HL-60 (cell line): ENCODE measurements around the gene NRP2.

Source experiments
- DNase-seq, 2 experiments: peaks; one replicate each; pipeline ENCODE4 v3.0.0-alpha.2; 2010 to 2020; ENCODE audit warnings: low read depth in 1 of 2, low spot score in 1 of 2
- H3K27ac ChIP-seq: fragments of 250-450 bp; sonication (Bioruptor Pico); replicated peaks from 2 replicates; pipeline ENCODE4 v1.5.1; 2020; ENCODE audit warnings: mild to moderate bottlenecking, moderate library complexity
- H3K27me3 ChIP-seq: fragments of 250-450 bp; sonication (Bioruptor Pico); 2 replicates; pipeline ENCODE4 v1.5.1; 2021; ENCODE audit warnings: mild to moderate bottlenecking, moderate library complexity; ENCODE audit not compliant: insufficient read depth, poor library complexity, severe bottlenecking
- H3K4me3 ChIP-seq: replicated peaks from 2 replicates; pipeline ENCODE4 v1.5.1; 2011; ENCODE audit warnings: mild to moderate bottlenecking, control low read depth, low read length; ENCODE audit not compliant: insufficient read depth
- CTCF ChIP-seq: IDR thresholded peaks from one replicate; pipeline ENCODE4 v1.5.1; 2011; ENCODE audit warnings: low read length, control low read depth, inconsistent platforms; ENCODE audit not compliant: insufficient read depth
- GABPA ChIP-seq: IDR thresholded peaks from 2 replicates; pipeline ENCODE4 v1.6.1; 2012; ENCODE audit warnings: low read depth
- POLR2AphosphoS5 ChIP-seq: IDR thresholded peaks from 2 replicates; pipeline ENCODE4 v1.6.1; 2012; ENCODE audit warnings: low read depth
- REST ChIP-seq: IDR thresholded peaks from 2 replicates; pipeline ENCODE4 v1.6.1; 2012; ENCODE audit warnings: low read depth; ENCODE audit not compliant: insufficient replicate concordance
- SPI1 ChIP-seq: IDR thresholded peaks from 2 replicates; pipeline ENCODE4 v1.6.1; 2012; ENCODE audit warnings: low read depth, mild to moderate bottlenecking, borderline replicate concordance

Gene NRP2

GRCh38 chr2:205719847-205720246 lies 37.5 kb downstream of the NRP2 start:
- no peaks in the 10 kb centered on the region for H3K27me3 ChIP-seq
- no peak for TF ChIP-seq GABPA
- TF ChIP-seq CTCF, result no peak
- no peak for TF ChIP-seq POLR2AphosphoS5
- TF ChIP-seq REST, result no peak
- no peak for TF ChIP-seq SPI1
- H3K4me3 ChIP-seq, result no peak overlapping the region
- H3K27ac ChIP-seq, result no peak overlapping the region
- DNase-seq, result no peak

DNA sequence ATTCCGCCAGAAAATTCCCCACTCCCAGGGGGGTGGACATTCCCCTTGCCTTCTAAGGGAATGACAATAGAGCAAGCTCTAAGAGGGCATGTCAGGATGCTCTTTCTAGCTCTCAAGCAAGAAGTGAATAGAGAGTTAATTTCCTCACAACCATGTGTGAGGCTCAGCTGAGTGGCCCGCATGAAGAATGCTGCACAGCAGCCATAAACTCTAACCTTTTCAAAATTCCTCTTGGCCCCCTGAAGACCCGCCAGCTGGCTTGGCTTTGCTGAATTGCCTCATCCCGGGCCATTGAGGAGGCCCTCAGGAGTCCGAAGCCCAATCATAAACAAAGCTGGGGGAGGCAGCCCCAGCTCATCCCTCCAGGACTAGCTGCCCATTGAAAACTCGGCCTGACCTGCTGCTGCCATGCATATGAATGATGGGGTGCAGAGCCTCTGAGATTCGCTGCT lies 38.2 kb downstream of the NRP2 start:
- no peak for TF ChIP-seq REST
- no peak for TF ChIP-seq POLR2AphosphoS5
- no peak for TF ChIP-seq GABPA
- TF ChIP-seq SPI1, result no peak
- TF ChIP-seq CTCF, result no peak
- Histone ChIP-seq H3K4me3 (no peak overlapping the region), H3K27ac (no peak overlapping the region), H3K27me3 (no peaks in the 10 kb centered on the region)
- DNase-seq, result no peak

- Histone ChIP-seq H3K4me3 (no peak overlapping the region), H3K27me3 (no peaks in the 10 kb centered on the region), H3K27ac (no peak overlapping the region)
- TF ChIP-seq CTCF (peak; percentile 19), POLR2AphosphoS5 (no peak), GABPA (no peak)
- no peak for DNase-seq
Observed at GRCh38 chr2:205721057-205721449, 38.8 kb downstream of the NRP2 start.

DNA sequence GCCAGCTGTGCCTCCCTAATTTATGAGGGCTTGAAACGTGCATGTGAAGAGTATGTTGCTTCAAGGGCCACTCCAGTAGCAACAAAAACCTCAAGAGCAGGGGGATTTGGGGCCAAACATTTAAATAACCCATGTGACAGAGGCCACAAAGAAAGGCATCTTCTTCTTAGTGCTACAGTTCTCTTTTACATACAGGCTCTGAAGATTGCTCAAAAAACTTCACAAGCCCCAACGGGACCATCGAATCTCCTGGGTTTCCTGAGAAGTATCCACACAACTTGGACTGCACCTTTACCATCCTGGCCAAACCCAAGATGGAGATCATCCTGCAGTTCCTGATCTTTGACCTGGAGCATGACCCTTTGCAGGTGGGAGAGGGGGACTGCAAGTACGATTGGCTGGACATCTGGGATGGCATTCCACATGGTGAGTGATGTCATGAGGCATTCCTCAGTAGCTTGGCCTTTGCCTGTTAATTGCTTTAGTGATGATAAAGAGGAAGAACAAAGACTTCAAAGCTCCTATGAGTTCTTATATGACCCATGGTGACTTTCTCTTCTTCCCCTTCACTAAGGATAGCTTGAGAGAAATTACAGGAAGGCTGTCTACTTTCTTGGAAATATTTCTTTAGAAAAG lies 40.1 kb downstream of the NRP2 start:
- Histone ChIP-seq H3K27me3 (no peaks in the 10 kb centered on the region), H3K27ac (no peak overlapping the region), H3K4me3 (no peak overlapping the region)
- TF ChIP-seq CTCF, result no peak
- no peak for TF ChIP-seq REST
- no peak for TF ChIP-seq GABPA
- TF ChIP-seq POLR2AphosphoS5, result no peak
- no peak for TF ChIP-seq SPI1
- no peak for DNase-seq
